ENCODE results near the gene PURA.

PURA gene

GRCh38 chr5:140113180-140113698 is 670 bp upstream of the PURA start:
- peak overlapping the region; percentile 97 for H3K4me3 ChIP-seq (ENCODE audit: low read length)
- peaks cover 71% of the 10 kb centered on the region for H3K79me2 ChIP-seq (ENCODE audit: low read length)
- H3K36me3 ChIP-seq (replicated peaks; ENCODE audit: low read depth, low read length) = no peaks in the 10 kb centered on the region
- H3K4me2 ChIP-seq (ENCODE audit: low read length) = peak overlapping the region; percentile 97
- peaks cover 35% of the 10 kb centered on the region for H3K4me1 ChIP-seq (ENCODE audit: low read length)
- H3K9me3 ChIP-seq (ENCODE audit: insufficient read depth, low read length) = no peaks in the 10 kb centered on the region
- H4K20me1 ChIP-seq (ENCODE audit: insufficient read depth, low read length) = peaks cover 22% of the 10 kb centered on the region; the same call in 1 of the 2 replicates
- TF ChIP-seq EZH2phosphoT487 (IDR thresholded peaks at IDR 0.05; ENCODE audit: low read depth) = no peak
- H2AFZ ChIP-seq (ENCODE audit: low read depth, low read length) = no peak overlapping the region
- peak overlapping the region; percentile 52 for H3K27ac ChIP-seq (ENCODE audit: low read length)
- no peaks in the 10 kb centered on the region; the same call in 1 of the 2 replicates for H3K27me3 ChIP-seq (ENCODE audit: low read depth, low read length)
- H3K9ac ChIP-seq (ENCODE audit: low read length) = peak overlapping the region; percentile 83

- Histone ChIP-seq H4K20me1 (ENCODE audit: insufficient read depth, low read length) (peaks cover 22% of the 10 kb centered on the region; the same call in 1 of the 2 replicates), H3K27me3 (ENCODE audit: low read depth, low read length) (no peaks in the 10 kb centered on the region; the same call in 1 of the 2 replicates), H3K4me3 (ENCODE audit: low read length) (peak overlapping the region; percentile 97), H2AFZ (ENCODE audit: low read depth, low read length) (no peak overlapping the region), H3K27ac (ENCODE audit: low read length) (peak overlapping the region; percentile 52), H3K79me2 (ENCODE audit: low read length) (peaks cover 62% of the 10 kb centered on the region), H3K4me1 (ENCODE audit: low read length) (peaks cover 26% of the 10 kb centered on the region), H3K36me3 (replicated peaks; ENCODE audit: low read depth, low read length) (no peaks in the 10 kb centered on the region), H3K9me3 (ENCODE audit: insufficient read depth, low read length) (no peaks in the 10 kb centered on the region), H3K9ac (ENCODE audit: low read length) (peak overlapping the region; percentile 83), H3K4me2 (ENCODE audit: low read length) (peak overlapping the region; percentile 91)
- TF ChIP-seq EZH2phosphoT487 (IDR thresholded peaks at IDR 0.05; ENCODE audit: low read depth) (no peak), CTCF (IDR thresholded peaks at IDR 0.05; ENCODE audit: low read depth, low read length) (no peak)
These were observed 654 bp downstream of the PURA start for GRCh38 chr5:140114341-140115185.

GRCh38 chr5:140115186-140115500 is 1.2 kb downstream of the PURA start:
- Histone ChIP-seq H3K4me2 (ENCODE audit: low read length) (peak overlapping the region; percentile 91), H3K9me3 (ENCODE audit: insufficient read depth, low read length) (no peaks in the 10 kb centered on the region), H3K79me2 (ENCODE audit: low read length) (peaks cover 56% of the 10 kb centered on the region), H4K20me1 (ENCODE audit: insufficient read depth, low read length) (peaks cover 22% of the 10 kb centered on the region; the same call in 1 of the 2 replicates), H2AFZ (ENCODE audit: low read depth, low read length) (no peak overlapping the region), H3K27ac (ENCODE audit: low read length) (no peak overlapping the region), H3K4me1 (ENCODE audit: low read length) (peaks cover 25% of the 10 kb centered on the region), H3K27me3 (ENCODE audit: low read depth, low read length) (no peaks in the 10 kb centered on the region; the same call in 1 of the 2 replicates), H3K4me3 (ENCODE audit: low read length) (peak overlapping the region; percentile 97), H3K9ac (ENCODE audit: low read length) (peak overlapping the region; percentile 83), H3K36me3 (replicated peaks; ENCODE audit: low read depth, low read length) (no peaks in the 10 kb centered on the region)
- TF ChIP-seq CTCF (IDR thresholded peaks at IDR 0.05; ENCODE audit: low read depth, low read length) (no peak), EZH2phosphoT487 (IDR thresholded peaks at IDR 0.05; ENCODE audit: low read depth) (no peak)

GRCh38 chr5:140116716-140117115 is 2.8 kb downstream of the PURA start:
- no peaks in the 10 kb centered on the region for H3K9me3 ChIP-seq (ENCODE audit: insufficient read depth, low read length)
- no peaks in the 10 kb centered on the region for H3K36me3 ChIP-seq (replicated peaks; ENCODE audit: low read depth, low read length)
- H3K4me1 ChIP-seq (ENCODE audit: low read length) = peaks cover 21% of the 10 kb centered on the region
- no peak overlapping the region for H3K9ac ChIP-seq (ENCODE audit: low read length)
- TF ChIP-seq EZH2phosphoT487 (IDR thresholded peaks at IDR 0.05; ENCODE audit: low read depth) (no peak), CTCF (IDR thresholded peaks at IDR 0.05; ENCODE audit: low read depth, low read length) (no peak)
- H3K4me3 ChIP-seq (ENCODE audit: low read length) = no peak overlapping the region
- H3K27me3 ChIP-seq (ENCODE audit: low read depth, low read length) = no peaks in the 10 kb centered on the region; the same call in 1 of the 2 replicates
- peaks cover 20% of the 10 kb centered on the region; the same call in 1 of the 2 replicates for H4K20me1 ChIP-seq (ENCODE audit: insufficient read depth, low read length)
- no peak overlapping the region for H3K27ac ChIP-seq (ENCODE audit: low read length)
- H3K79me2 ChIP-seq (ENCODE audit: low read length) = peaks cover 45% of the 10 kb centered on the region
- no peak overlapping the region for H3K4me2 ChIP-seq (ENCODE audit: low read length)
- H2AFZ ChIP-seq (ENCODE audit: low read depth, low read length) = no peak overlapping the region

Measured in OCI-LY3 (cell line).